ENCODE results near the gene PRDM7. TPM values are rescaled to one million over a fixed set of nuclear protein-coding genes. Genes with fewer than 3 reads are reported as not detected.

PRDM7 gene
- total and polyA plus RNA-seq, 4 donors: not detected

DNA sequence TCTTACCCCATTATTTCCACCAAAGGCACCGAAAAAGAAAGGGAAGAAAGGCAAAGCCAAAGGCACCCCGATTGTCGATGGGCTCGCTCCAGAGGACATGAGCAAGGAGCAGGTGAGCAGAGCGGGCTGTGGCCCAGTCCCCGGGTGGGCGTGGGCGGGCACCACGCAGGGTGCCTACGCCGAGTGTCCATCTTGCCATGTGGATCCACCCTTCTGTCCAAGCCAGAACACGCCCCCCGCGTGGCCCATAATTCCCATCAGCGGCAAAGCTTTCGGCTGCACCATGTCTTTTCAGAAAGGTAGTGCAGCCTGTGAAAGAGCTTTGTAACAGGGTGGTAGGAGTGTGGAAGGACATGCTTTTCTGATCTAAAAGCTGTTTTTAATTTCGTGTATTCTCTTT, 49.5 kb downstream of the PRDM7 start:
- WGBS, 2 donors: 92 to 95% methylated on average over 17 of the region's 17 CpGs
- Histone ChIP-seq H3K36me3 (ENCODE audit: control insufficient read depth in 4 of 4, insufficient read depth in 4 of 4, low read length in 4 of 4) (peaks cover 0 to 11% (median 4%) of the 10 kb centered on the region in 4 donors), H3K4me3 (no peak overlapping the region), H3K27me3 (ENCODE audit: control insufficient read depth in 3 of 3, insufficient read depth in 3 of 3, low read length in 2 of 3) (no peaks in the 10 kb centered on the region), H3K9ac (ENCODE audit: insufficient read depth in 1 of 2, low read length in 2 of 2) (no peak overlapping the region), H3K4me1 (ENCODE audit: control insufficient read depth in 5 of 5, insufficient read depth in 5 of 5, low read length in 5 of 5) (peaks cover 0 to 6% (median 0%) of the 10 kb centered on the region in 5 donors), H3K9me3 (ENCODE audit: control insufficient read depth in 4 of 4, insufficient read depth in 3 of 4, low read length in 3 of 4) (no peaks in the 10 kb centered on the region), H3K27ac (ENCODE audit: low read depth in 1 of 2, low read length in 1 of 2) (no peak overlapping the region)
- DNase-seq: no peak
- ATAC-seq (ENCODE audit: insufficient read depth, low FRiP score): no peak
- no peak for TF ChIP-seq CTCF (IDR thresholded peaks at IDR 0.05; ENCODE audit: control extremely low read depth, extremely low read depth)

DNA sequence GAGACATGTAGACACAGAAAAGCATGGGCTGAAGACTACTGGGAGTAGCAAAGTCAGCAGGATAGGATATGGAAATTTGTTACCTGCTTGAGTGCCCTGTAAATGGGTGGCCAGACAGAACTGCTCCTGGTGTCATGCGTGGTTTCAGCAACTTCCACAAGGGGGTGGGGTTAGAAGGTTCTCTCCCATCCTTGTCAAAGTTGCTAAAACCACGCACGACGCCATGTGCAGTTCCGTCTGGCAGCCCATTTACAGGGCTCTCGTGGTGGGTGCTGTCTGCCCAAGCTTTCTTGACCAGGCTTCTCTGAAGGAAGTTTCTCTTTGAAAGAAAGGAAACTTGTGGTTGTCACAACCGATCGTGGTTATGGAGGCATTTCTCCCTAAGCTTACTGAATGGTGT, 51.0 kb downstream of the PRDM7 start:
- ATAC-seq (ENCODE audit: insufficient read depth, low FRiP score) (no peak), DNase-seq (no peak)
- 22 to 66% methylated on average over 8 of the region's 8 CpGs for WGBS, 2 donors
- Histone ChIP-seq H3K27ac (ENCODE audit: low read depth in 1 of 2, low read length in 1 of 2) (no peak overlapping the region), H3K36me3 (ENCODE audit: control insufficient read depth in 4 of 4, insufficient read depth in 4 of 4, low read length in 4 of 4) (peaks cover 0 to 6% (median 0%) of the 10 kb centered on the region in 4 donors), H3K4me3 (no peak overlapping the region), H3K9me3 (ENCODE audit: control insufficient read depth in 4 of 4, insufficient read depth in 3 of 4, low read length in 3 of 4) (no peaks in the 10 kb centered on the region), H3K9ac (ENCODE audit: insufficient read depth in 1 of 2, low read length in 2 of 2) (no peak overlapping the region), H3K27me3 (ENCODE audit: control insufficient read depth in 3 of 3, insufficient read depth in 3 of 3, low read length in 2 of 3) (no peaks in the 10 kb centered on the region), H3K4me1 (ENCODE audit: control insufficient read depth in 5 of 5, insufficient read depth in 5 of 5, low read length in 5 of 5) (peaks cover 0 to 11% (median 0%) of the 10 kb centered on the region in 5 donors)
- no peak for TF ChIP-seq CTCF (IDR thresholded peaks at IDR 0.05; ENCODE audit: control extremely low read depth, extremely low read depth)

DNA sequence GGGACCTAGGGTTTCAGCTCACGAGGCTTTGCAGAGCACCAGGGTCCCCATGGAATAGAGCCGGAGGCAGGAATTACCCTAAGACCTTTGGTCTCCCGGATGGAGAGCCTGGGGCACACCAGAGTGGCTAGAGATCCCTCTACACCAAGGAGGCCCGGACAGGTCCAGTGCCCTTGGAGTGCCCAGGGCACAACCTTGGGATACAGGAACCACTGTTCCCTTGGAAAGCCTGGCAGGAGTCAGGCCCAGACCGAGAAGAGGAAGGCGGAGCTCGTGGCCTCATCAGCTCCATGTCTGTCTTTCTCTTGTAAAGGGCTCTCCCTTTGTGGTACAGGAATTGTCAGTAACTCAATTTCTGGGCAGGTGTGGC, 54.1 kb downstream of the PRDM7 start:
- no peaks in the 10 kb centered on the region for H3K9me3 ChIP-seq (ENCODE audit: control insufficient read depth in 4 of 4, insufficient read depth in 3 of 4, low read length in 3 of 4)
- peak overlapping the region; percentile 65 to 91 for H3K9ac ChIP-seq (ENCODE audit: insufficient read depth in 1 of 2, low read length in 2 of 2)
- peaks cover 0 to 11% (median 4%) of the 10 kb centered on the region in 5 donors for H3K4me1 ChIP-seq (ENCODE audit: control insufficient read depth in 5 of 5, insufficient read depth in 5 of 5, low read length in 5 of 5)
- H3K4me3 ChIP-seq: peak overlapping the region; percentile 68
- WGBS, 2 donors: 41 to 55% methylated on average over 7 of the region's 7 CpGs
- H3K27me3 ChIP-seq (ENCODE audit: control insufficient read depth in 3 of 3, insufficient read depth in 3 of 3, low read length in 2 of 3): peaks cover 0 to 3% (median 0%) of the 10 kb centered on the region in 3 donors
- peak overlapping the region; percentile 43 to 68 for H3K27ac ChIP-seq (ENCODE audit: low read depth in 1 of 2, low read length in 1 of 2)
- ATAC-seq (ENCODE audit: insufficient read depth, low FRiP score) (no peak), DNase-seq (no peak)
- peaks cover 0 to 2% (median 0%) of the 10 kb centered on the region in 4 donors for H3K36me3 ChIP-seq (ENCODE audit: control insufficient read depth in 4 of 4, insufficient read depth in 4 of 4, low read length in 4 of 4)
- no peak for TF ChIP-seq CTCF (IDR thresholded peaks at IDR 0.05; ENCODE audit: control extremely low read depth, extremely low read depth)
